Stimulated activated CD8-positive, alpha-beta memory T cell treated with anti-CD3 and anti-CD28 coated beads, Interleukin-7, amount 100 ng/mL, for 4 hours (primary cell): ENCODE results near the gene RASAL2.

Source experiments
- DNase-seq, 2 donors: peaks; one replicate each; pipeline ENCODE4 v3.0.0-alpha.2; 2020; ENCODE audit warnings: low read depth in 2 of 2

Gene RASAL2

GRCh38 chr1:178457651-178458050 is 363.7 kb downstream of the RASAL2 start:
- DNase-seq = no peak

DNA sequence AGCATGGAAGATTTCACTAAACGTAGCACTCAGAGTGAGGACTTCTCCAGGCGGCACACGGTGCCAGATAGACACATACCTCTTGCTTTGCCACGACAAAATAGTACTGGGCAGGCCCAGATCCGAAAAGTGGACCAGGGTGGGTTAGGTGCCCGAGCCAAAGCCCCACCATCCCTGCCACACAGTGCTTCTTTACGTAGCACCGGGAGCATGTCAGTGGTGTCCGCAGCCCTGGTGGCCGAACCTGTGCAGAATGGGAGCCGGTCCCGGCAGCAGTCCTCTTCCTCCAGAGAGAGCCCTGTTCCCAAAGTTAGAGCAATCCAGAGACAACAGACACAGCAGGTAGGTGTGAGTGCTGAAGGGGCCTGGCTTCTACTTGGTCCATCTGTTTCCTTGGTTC is 364.3 kb downstream of the RASAL2 start:
- DNase-seq = no peak

DNA sequence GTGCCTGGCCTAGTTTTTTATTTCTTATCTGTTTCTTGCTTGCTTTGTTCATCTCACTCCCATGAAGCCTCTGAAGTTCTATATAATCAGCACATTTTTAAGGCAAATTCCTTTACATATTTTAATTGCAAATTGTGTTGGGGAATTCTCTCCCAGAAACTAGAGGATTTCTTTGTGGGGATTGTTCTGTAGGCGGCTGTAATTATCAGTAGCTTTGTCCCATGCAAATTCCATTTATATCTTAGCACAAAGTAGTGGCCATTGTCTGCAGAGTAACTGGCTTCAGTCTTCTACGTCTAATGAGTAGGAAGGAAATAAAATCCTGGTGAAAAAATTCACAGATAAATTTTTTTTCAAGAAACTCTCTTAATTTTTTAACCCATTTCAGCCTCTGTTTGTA is 367.2 kb downstream of the RASAL2 start:
- DNase-seq = no peak

DNA sequence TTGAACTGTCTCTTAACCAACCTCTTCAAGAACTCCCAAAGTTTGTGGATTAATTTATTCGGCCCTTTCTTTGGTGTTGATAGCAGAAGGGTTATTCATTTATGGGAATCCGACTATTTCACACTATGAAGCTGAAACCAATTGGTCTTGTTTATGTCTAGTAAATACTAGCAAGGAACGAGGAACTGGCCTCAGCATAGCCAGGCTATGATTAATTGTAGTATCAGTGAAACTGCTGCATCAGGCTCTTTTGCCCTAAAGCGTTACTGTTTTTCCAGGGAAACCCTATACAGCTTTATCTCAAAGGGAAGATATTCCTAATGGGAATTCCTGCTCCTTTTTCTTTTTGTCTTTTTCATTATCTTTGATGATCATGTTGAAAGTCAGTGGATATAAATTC is 367.8 kb downstream of the RASAL2 start:
- DNase-seq = no peak

DNA sequence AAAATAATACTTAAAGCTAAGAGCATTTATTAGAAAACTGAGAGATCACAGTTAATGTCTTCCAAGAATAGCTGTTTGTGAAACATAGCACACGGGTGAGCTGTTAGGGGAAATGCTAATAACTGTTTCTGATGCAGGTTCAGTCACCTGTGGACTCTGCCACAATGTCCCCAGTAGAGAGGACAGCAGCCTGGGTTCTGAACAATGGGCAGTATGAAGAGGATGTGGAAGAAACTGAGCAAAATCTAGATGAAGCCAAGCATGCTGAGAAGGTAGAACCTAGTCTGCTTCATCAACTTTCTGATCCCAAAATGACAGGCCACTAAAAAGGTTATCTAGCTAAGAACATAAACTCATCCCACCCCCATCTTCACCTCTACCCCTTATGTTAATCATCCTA is 370.2 kb downstream of the RASAL2 start:
- DNase-seq = no peak

GRCh38 chr1:178464566-178464965 is 370.7 kb downstream of the RASAL2 start:
- no peak for DNase-seq

GRCh38 chr1:178465011-178465410 is 371.1 kb downstream of the RASAL2 start:
- no peak for DNase-seq

- DNase-seq = no peak
Observed at GRCh38 chr1:178467837-178468236, 373.9 kb downstream of the RASAL2 start.

GRCh38 chr1:178470411-178470960 is 376.6 kb downstream of the RASAL2 start:
- no peak for DNase-seq

DNA sequence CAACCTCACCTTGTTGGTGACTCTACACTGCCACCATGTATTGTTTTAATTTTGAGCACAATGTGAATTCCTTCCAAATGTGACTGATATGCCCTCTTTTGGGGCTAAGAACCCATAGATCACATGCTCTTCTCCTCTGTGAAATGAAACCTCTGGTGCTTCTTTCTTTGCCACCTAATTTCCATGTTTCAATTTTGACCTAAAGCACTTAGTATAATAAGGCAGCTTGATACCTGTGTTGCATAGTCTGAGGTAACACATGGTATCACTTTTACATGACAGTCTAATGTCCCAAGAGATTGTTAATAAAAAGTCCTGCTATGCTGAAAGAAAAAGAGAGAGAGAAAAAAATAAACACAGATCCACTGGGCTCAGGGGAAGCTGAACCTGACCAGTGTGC is 378.6 kb downstream of the RASAL2 start:
- no peak for DNase-seq

GRCh38 chr1:178477373-178477772 is 383.5 kb downstream of the RASAL2 start:
- no peak for DNase-seq

GRCh38 chr1:178477841-178478240 is 383.9 kb downstream of the RASAL2 start:
- DNase-seq = no peak

DNA sequence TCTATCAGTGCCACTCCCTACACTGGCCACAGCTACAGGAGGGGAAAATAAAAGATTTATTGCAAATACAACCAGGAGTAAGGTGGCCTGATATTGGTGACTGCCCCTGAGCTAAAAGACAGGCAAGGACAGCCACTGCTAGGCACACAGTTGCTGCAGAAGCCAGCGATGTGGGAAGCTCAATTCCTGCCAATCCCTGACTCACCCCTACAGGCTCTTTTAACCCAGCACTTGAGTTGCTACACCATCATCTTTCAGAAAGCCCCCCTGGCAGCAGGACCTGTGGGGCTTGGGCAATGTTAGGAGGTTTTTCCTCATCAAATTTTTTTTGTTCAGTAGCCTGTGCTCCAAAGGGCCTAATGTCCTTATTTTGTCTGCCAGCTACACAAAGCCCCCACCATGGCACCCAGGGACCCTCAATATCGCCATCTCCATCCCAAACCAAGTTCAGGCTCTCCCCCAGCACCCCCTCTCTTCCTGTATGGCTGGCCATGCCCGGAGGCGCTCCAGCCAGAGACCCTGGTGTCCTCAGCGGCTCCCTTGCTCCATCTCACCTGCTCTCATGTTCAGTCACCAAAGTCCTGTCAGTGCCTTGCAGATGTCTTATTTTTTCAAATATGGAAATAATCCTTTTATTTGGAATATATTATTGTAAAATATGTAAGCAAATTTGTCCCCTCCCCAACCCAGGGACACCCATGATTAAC is 389.5 kb downstream of the RASAL2 start:
- DNase-seq = no peak

DNA sequence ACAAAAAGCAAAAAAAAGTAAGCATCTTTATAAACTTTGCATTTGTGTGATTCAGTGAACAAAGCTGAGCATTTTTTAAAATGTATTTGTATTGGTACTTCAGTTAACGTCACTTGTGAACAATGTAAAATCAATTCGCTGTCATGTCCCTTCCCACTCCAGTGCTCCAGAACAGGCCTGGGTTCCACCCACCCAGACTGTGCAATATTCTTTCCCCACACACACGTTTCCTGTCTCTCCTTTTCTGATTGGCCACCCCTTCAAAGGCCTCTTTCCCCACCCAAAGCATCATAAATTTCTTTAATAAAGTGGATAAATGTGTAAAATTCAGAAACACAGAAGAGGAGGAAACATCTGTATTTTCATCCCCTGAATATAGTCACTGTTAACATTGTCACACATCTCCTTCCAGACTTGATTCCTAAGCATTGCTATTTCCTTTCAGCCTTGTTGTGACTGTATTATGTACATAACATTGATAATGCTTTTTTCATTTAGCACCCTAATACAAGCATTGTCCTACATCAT is 390.9 kb downstream of the RASAL2 start:
- no peak for DNase-seq

DNA sequence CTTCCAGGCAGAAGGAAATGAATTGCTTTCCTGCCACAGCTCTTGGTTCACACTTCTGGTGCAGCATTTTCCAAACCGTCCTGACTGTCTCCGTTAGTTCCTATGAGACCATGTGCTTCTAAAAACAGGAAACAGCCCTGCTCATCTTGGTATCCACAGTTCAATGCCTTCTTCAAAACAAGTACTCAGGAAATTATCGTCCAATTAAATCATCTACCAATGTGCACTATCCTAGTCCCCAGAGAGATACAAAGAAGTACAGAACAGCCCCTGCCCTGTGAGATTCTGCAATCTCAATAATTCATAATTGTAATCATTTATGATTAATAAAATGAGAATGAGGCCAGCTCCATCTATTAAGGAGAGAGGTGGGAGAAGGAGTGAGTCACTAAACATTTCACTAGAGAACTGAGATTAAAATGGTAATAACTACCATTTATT is 391.7 kb downstream of the RASAL2 start:
- no peak for DNase-seq

GRCh38 chr1:178486100-178487069 is 392.5 kb downstream of the RASAL2 start:
- DNase-seq = no peak

- DNase-seq = no peak
Observed at GRCh38 chr1:178487070-178487615, 393.2 kb downstream of the RASAL2 start.

DNA sequence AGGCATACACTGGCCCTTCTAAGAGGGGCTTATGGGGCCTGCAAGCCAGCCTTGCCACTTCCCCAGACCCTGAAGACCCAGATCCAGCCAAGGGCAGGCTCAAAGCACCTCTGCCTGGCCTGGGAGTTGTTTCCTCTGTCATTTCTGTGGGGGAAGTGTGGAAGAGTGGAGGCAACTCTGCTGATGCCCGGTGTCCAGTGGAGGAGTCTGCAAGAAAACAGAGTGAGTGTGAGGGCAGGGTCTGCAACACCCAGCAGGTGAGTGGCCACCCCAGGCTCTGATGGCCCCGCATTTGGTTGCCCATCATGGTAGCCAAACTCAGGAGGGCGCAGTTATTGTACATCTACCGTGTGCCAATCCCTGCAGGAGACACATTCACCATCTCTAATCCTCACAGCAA is 394.5 kb downstream of the RASAL2 start:
- DNase-seq = no peak

- no peak for DNase-seq
Observed at GRCh38 chr1:178489399-178489798, 395.5 kb downstream of the RASAL2 start.

DNA sequence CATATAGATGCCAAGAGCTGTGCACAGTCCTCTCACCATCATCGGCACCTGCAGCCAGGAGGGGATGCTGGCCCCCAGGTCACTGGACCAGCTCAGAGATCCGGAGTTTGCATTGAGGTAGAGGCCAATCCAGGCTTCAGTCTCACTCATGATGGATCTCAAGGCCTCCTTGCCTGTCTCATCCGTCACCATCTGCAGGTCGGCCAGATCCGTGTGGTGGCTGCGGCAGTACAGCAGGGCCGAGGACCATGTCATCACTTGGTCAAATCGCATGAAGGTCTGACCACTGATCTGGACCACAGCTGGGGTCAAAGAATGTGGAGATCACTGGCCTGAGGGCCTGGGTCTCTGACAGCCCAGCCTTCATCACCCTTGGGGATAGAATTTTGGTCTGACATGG is 396.2 kb downstream of the RASAL2 start:
- no peak for DNase-seq

- no peak for DNase-seq
Observed at GRCh38 chr1:178490967-178491366, 397.1 kb downstream of the RASAL2 start.

DNA sequence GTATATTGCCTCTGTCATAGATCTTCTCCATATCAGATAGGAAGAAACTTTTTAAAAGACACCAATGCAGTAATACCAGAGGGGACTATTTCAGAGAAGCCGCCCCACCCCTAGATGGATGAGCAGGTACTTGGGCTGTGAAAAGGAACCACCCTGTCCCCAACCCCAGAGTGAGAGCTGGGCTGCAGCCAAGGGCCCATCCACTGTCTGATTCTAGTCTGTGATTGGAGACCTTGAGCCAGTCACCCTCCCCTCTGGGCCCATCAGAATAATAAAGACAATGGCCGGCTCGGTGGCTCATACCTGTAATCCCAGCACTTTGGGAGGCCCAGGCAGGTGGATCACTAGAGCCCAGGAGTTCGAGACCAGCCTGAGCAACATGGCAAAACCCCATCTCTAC is 397.8 kb downstream of the RASAL2 start:
- no peak for DNase-seq
